NCI-H1930 (cell line): Measurements from ENCODE around the gene BTN2A1.
"Not testable (repeated sequence)": the region's sequence is repeated elsewhere in the genome, so short reads cannot be mapped to it uniquely, and the experiment has no call there.

Experiments used
- DNase-seq, 2 experiments: peaks; one replicate each; lab custom pipeline; 2025; lab: John Stamatoyannopoulos, UW

Gene BTN2A1

GRCh38 chr6:26457806-26458688 is at the start of gene BTN2A1:
Gene BTN2A1 (plus strand): TSS chr6:26457955. CDS start chr6:26458637, 682 bp downstream.
- peak; percentile 72 to 80 for DNase-seq

- DNase-seq = no peak
Observed at GRCh38 chr6:26408828-26409730, 48.7 kb upstream of the BTN2A1 start.

GRCh38 chr6:26411751-26412150 is 46.0 kb upstream of the BTN2A1 start:
- DNase-seq = no peak

GRCh38 chr6:26412228-26412627 is 45.5 kb upstream of the BTN2A1 start:
- no peak for DNase-seq

GRCh38 chr6:26412954-26413353 is 44.8 kb upstream of the BTN2A1 start:
- DNase-seq = no peak

GRCh38 chr6:26414281-26414680 is 43.5 kb upstream of the BTN2A1 start:
- DNase-seq = no peak

GRCh38 chr6:26415036-26415614 is 42.6 kb upstream of the BTN2A1 start:
- no peak for DNase-seq

GRCh38 chr6:26415791-26416190 is 42.0 kb upstream of the BTN2A1 start:
- no peak for DNase-seq

- no peak for DNase-seq
Observed at GRCh38 chr6:26416288-26416687, 41.5 kb upstream of the BTN2A1 start.

GRCh38 chr6:26418077-26418476 is 39.7 kb upstream of the BTN2A1 start:
- not testable (repeated sequence) for DNase-seq

GRCh38 chr6:26418795-26419194 is 39.0 kb upstream of the BTN2A1 start:
- DNase-seq = not testable (repeated sequence)

- DNase-seq = no peak
Observed at GRCh38 chr6:26420688-26421171, 37.0 kb upstream of the BTN2A1 start.

- peak; percentile 30 to 66 for DNase-seq
Observed at GRCh38 chr6:26421259-26422144, 36.3 kb upstream of the BTN2A1 start.

GRCh38 chr6:26422329-26422728 is 35.4 kb upstream of the BTN2A1 start:
- DNase-seq = no peak

- DNase-seq = no peak
Observed at GRCh38 chr6:26426691-26427450, 30.9 kb upstream of the BTN2A1 start.

- no peak for DNase-seq
Observed at GRCh38 chr6:26427451-26427809, 30.3 kb upstream of the BTN2A1 start.

GRCh38 chr6:26428206-26428605 is 29.5 kb upstream of the BTN2A1 start:
- DNase-seq = no peak

- no peak for DNase-seq
Observed at GRCh38 chr6:26430787-26431186, 27.0 kb upstream of the BTN2A1 start.

- DNase-seq = no peak
Observed at GRCh38 chr6:26431258-26432172, 26.2 kb upstream of the BTN2A1 start.
